Bronchial epithelial cell (primary cell): ENCODE data around the gene NADK. TPM values are rescaled to one million over a fixed set of nuclear protein-coding genes. Genes with fewer than 3 reads are reported as not detected.

ENCODE experiments used
- DNase-seq: peaks from one replicate; pipeline ENCODE4 v3.0.0-alpha.2; 2010; ENCODE audit warnings: low read depth
- FAIRE-seq: peaks from 2 replicates; lab custom pipeline; 2011; peaks lifted over from hg19 to GRCh38; lab: Jason Lieb, UNC
- H3K27me3 ChIP-seq: 2 replicates; pipeline ENCODE4 v1.5.1; 2011; ENCODE audit warnings: low read length; ENCODE audit not compliant: control insufficient read depth, insufficient read depth
- H3K36me3 ChIP-seq: 2 replicates; pipeline ENCODE4 v1.5.1; 2011; ENCODE audit warnings: low read length; ENCODE audit not compliant: control insufficient read depth, insufficient read depth
- H3K4me3 ChIP-seq: 2 replicates; pipeline ENCODE4 v1.5.1; 2011; ENCODE audit warnings: mild to moderate bottlenecking, low read depth, low read length, control low read depth
- CTCF ChIP-seq: IDR thresholded peaks from 2 replicates; pipeline ENCODE4 v1.5.1; 2011; ENCODE audit warnings: mild to moderate bottlenecking, moderate library complexity, low read length, control low read depth, inconsistent platforms; ENCODE audit not compliant: insufficient read depth, severe bottlenecking
- total RNA-seq: library from RNA; depleted of rRNA; stranded (reverse); fragments of >200 nt; gene quantifications from 2 replicates; pipeline ENCODE4 v1.2.1, GENCODE V29; 2014

Gene NADK, protein sequence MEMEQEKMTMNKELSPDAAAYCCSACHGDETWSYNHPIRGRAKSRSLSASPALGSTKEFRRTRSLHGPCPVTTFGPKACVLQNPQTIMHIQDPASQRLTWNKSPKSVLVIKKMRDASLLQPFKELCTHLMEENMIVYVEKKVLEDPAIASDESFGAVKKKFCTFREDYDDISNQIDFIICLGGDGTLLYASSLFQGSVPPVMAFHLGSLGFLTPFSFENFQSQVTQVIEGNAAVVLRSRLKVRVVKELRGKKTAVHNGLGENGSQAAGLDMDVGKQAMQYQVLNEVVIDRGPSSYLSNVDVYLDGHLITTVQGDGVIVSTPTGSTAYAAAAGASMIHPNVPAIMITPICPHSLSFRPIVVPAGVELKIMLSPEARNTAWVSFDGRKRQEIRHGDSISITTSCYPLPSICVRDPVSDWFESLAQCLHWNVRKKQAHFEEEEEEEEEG
- total RNA-seq = 41.6 and 51.0 TPM in 2 replicates

DNA sequence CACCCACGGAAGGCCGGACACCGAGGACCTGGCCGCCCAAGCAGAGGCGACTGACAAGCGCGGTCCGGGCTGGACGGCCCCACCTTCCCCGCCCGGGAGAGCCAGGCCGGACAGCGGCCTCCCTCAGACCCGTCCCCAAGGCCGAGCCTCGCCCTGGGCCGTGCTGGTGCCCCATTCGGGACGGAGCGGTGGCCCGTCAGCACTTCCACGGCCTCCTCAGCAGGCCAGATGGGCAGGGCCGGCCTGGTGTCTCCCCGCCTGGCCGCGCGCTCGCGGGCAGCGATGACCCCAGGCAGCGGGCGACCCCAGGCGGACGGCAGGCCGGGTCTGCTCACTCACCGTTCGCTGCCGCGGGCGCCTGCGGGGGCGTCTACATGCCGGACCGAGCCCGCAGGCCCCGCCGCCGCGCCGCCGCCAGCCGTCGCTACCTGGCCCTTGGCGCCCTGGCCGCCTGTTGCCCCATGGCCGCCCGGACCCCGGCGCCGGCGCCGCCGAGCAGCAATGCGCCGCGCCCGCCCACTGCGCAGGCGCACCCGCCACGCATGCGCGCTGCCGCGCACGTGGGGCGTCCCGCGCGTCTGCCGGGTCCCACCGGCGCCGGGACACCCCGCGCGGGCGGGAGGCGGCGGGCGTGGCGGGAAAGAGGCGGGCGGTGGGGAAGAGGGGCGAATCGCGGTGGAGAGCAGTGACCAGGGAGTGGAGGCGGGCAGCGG is at the start of gene NADK:
NADK (minus strand) TSS at position 521 of the 713 bp plus-strand sequence. CDS start 13,064 bp downstream, outside the sequence.
- H3K36me3 ChIP-seq = no peaks in the 10 kb centered on the region
- DNase-seq (no peak), FAIRE-seq (no peak)
- TF ChIP-seq CTCF = no peak
- no peaks in the 10 kb centered on the region for H3K27me3 ChIP-seq
- H3K4me3 ChIP-seq = peak within 1 kb of the TSS; percentile 96

GRCh38 chr1:1827089-1827848 is 49.0 kb upstream of the NADK start:
- peak; percentile 88 for FAIRE-seq
- no peak for DNase-seq
- Histone ChIP-seq H3K4me3 (no peak overlapping the region), H3K36me3 (peaks cover 8% of the 10 kb centered on the region), H3K27me3 (no peaks in the 10 kb centered on the region)
- TF ChIP-seq CTCF = no peak

DNA sequence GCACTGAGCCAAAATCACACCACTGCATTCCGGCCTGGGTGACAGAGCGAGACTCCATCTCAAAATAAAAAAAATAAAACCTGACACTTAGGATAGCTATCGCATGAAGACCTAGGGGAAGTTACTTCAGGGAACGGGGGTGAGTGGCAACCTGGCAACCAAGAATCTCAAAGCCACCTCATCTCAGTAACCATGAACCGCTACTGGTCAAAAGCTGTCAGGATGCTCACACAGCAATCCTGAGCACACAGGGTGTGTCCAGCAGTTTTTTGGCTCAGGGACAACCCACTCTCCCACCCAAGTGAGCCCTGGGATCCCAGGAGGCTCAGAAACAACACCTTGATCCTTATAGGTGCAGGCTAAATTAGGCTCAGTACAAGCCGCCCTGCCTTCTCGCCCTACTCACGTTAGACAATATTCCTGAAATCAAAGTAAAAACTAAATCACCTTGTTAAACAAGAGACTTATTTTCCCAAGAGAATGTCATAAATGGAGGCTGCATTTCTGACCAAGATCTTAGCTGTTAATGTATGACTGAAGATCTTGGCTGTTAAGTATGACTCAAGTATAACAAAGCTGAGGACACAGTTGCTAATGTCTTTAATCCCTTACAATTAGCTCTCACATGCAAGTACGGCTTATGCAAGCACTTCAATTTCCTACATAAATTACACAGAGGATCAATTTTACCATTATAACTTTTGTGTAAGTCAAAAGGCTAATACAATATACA is 48.3 kb upstream of the NADK start:
- no peak for FAIRE-seq

GRCh38 chr1:1825217-1825616 is 46.9 kb upstream of the NADK start:
- Histone ChIP-seq H3K27me3 (no peaks in the 10 kb centered on the region), H3K4me3 (no peak overlapping the region), H3K36me3 (peaks cover 9% of the 10 kb centered on the region)
- no peak for TF ChIP-seq CTCF
- DNase-seq (no peak), FAIRE-seq (no peak)

More for the DNA sequence above, 48.3 kb upstream of the NADK start:
- Histone ChIP-seq H3K36me3 (peaks cover 7% of the 10 kb centered on the region), H3K27me3 (no peaks in the 10 kb centered on the region), H3K4me3 (no peak overlapping the region)
- peak; percentile 39 for DNase-seq
- TF ChIP-seq CTCF = no peak

GRCh38 chr1:1819762-1820161 is 41.5 kb upstream of the NADK start:
- Histone ChIP-seq H3K27me3 (no peaks in the 10 kb centered on the region), H3K36me3 (peaks cover 28% of the 10 kb centered on the region), H3K4me3 (no peak overlapping the region)
- FAIRE-seq (no peak), DNase-seq (no peak)
- no peak for TF ChIP-seq CTCF
